Activated naive CD4-positive, alpha-beta T cell treated with anti-CD3 and anti-CD28 coated beads for 36 hours (primary cell): ENCODE results near the gene WFS1. TPM values are rescaled to one million over a fixed set of nuclear protein-coding genes. Genes with fewer than 3 reads are reported as not detected.

Source experiments
- CTCF ChIA-PET: fragments of 350-600 bp; sonication (Branson Sonifier 250); formaldehyde crosslinking; loops from one replicate; lab custom pipeline; 2021; ENCODE audit warnings: antibody characterized with exemption; lab: Charles Lee
- DNase-seq: peaks from one replicate; pipeline ENCODE4 v3.0.0-alpha.2; 2020
- H3K27ac Mint-ChIP-seq: one replicate; pipeline ENCODE4 v1.8.0; 2021; ENCODE audit warnings: mild to moderate bottlenecking, mixed read lengths
- H3K27me3 Mint-ChIP-seq: one replicate; pipeline ENCODE4 v1.8.0; 2021; ENCODE audit warnings: low read depth, mixed read lengths
- H3K36me3 Mint-ChIP-seq: one replicate; pipeline ENCODE4 v1.8.0; 2021; ENCODE audit warnings: low read depth, mixed read lengths
- H3K4me1 Mint-ChIP-seq: one replicate; pipeline ENCODE4 v1.8.0; 2021; ENCODE audit warnings: low read depth, mixed read lengths
- H3K4me3 Mint-ChIP-seq: one replicate; pipeline ENCODE4 v1.8.0; 2021; ENCODE audit warnings: mild to moderate bottlenecking, moderate library complexity, mixed read lengths
- H3K9me3 Mint-ChIP-seq: one replicate; pipeline ENCODE4 v1.8.0; 2021; ENCODE audit warnings: mixed read lengths
- intact Hi-C: fragments of 100-400 bp; cut with micrococcal nuclease; formaldehyde crosslinking; loops from one replicate; pipeline ENCODE4 v1.15.1; 2023
- total RNA-seq, 2 experiments: library from RNA; stranded (reverse); gene quantifications; one replicate each; pipeline ENCODE4 v1.2.3, GENCODE V29; 2021

Gene WFS1
- 1 to 10 TPM; 3.6 to 4.5 TPM for total RNA-seq

- H3K9me3 Mint-ChIP-seq = no peaks in the 10 kb centered on the region
- H3K27me3 Mint-ChIP-seq = peaks cover 2% of the 10 kb centered on the region
- CTCF ChIA-PET = interaction anchor here (0.6 to 0.9 kb wide), 3 partner anchors 19 to 61 kb away, joined by 3 to 4 read pairs (median 3); no protein-coding TSS in a partner anchor
Measured at GRCh38 chr4:6269616-6270511, at the start of gene WFS1. WFS1 (plus strand) TSS chr4:6269850; CDS start chr4:6277456, 7,606 bp downstream.

GRCh38 chr4:6221301-6221850 is 48.3 kb upstream of the WFS1 start:
- no peaks in the 10 kb centered on the region for H3K36me3 Mint-ChIP-seq
- intact Hi-C loops = no loop called here
- H3K9me3 Mint-ChIP-seq = peaks cover 3% of the 10 kb centered on the region
- CTCF ChIA-PET = interaction anchor here (0.6 kb wide), 1 partner anchor 864 kb away, joined by 3 read pairs; no protein-coding TSS in a partner anchor
- no peak overlapping the region for H3K27ac Mint-ChIP-seq
- H3K4me1 Mint-ChIP-seq = no peaks in the 10 kb centered on the region
- DNase-seq = no peak
- H3K27me3 Mint-ChIP-seq = peaks cover 56% of the 10 kb centered on the region
- H3K4me3 Mint-ChIP-seq = no peak overlapping the region

More at GRCh38 chr4:6269616-6270511, at the start of gene WFS1:
- H3K4me1 Mint-ChIP-seq = peaks cover 13% of the 10 kb centered on the region
- H3K36me3 Mint-ChIP-seq = no peaks in the 10 kb centered on the region
- H3K27ac Mint-ChIP-seq = no peak within 1 kb of the TSS
- DNase-seq = peak; percentile 98
- intact Hi-C loops = loop anchor here (2.0 to 5.0 kb wide), 3 partner anchors 292 to 513 kb away; partner anchors contain the start of genes KIAA0232 and MRFAP1
- peak within 1 kb of the TSS; percentile 75 for H3K4me3 Mint-ChIP-seq

- Mint-ChIP-seq H3K4me3 (no peak overlapping the region), H3K27ac (no peak overlapping the region), H3K4me1 (no peaks in the 10 kb centered on the region), H3K36me3 (no peaks in the 10 kb centered on the region), H3K27me3 (peaks cover 56% of the 10 kb centered on the region), H3K9me3 (peaks cover 3% of the 10 kb centered on the region)
- CTCF ChIA-PET = no interaction called here
- no peak for DNase-seq
- intact Hi-C loops = no loop called here
Measured at GRCh38 chr4:6221851-6222760, 47.5 kb upstream of the WFS1 start.

GRCh38 chr4:6222761-6223292 is 46.8 kb upstream of the WFS1 start:
- intact Hi-C loops = no loop called here
- H3K4me3 Mint-ChIP-seq = no peak overlapping the region
- no peak for DNase-seq

GRCh38 chr4:6224735-6225134 is 44.9 kb upstream of the WFS1 start:
- H3K27ac Mint-ChIP-seq = no peak overlapping the region
- peaks cover 45% of the 10 kb centered on the region for H3K27me3 Mint-ChIP-seq
- peaks cover 3% of the 10 kb centered on the region for H3K9me3 Mint-ChIP-seq
- no peaks in the 10 kb centered on the region for H3K4me1 Mint-ChIP-seq
- DNase-seq = no peak
- H3K4me3 Mint-ChIP-seq = no peak overlapping the region
- H3K36me3 Mint-ChIP-seq = no peaks in the 10 kb centered on the region
- intact Hi-C loops = no loop called here
- CTCF ChIA-PET = no interaction called here

More at GRCh38 chr4:6222761-6223292, 46.8 kb upstream of the WFS1 start:
- Mint-ChIP-seq H3K9me3 (peaks cover 3% of the 10 kb centered on the region), H3K4me1 (no peaks in the 10 kb centered on the region), H3K36me3 (no peaks in the 10 kb centered on the region), H3K27ac (no peak overlapping the region), H3K27me3 (peaks cover 56% of the 10 kb centered on the region)
- CTCF ChIA-PET = no interaction called here

GRCh38 chr4:6225469-6225868 is 44.2 kb upstream of the WFS1 start:
- H3K27ac Mint-ChIP-seq = no peak overlapping the region
- H3K4me3 Mint-ChIP-seq = no peak overlapping the region
- intact Hi-C loops = no loop called here
- no peaks in the 10 kb centered on the region for H3K36me3 Mint-ChIP-seq
- CTCF ChIA-PET = no interaction called here
- DNase-seq = peak; percentile 32
- peaks cover 40% of the 10 kb centered on the region for H3K27me3 Mint-ChIP-seq
- no peaks in the 10 kb centered on the region for H3K4me1 Mint-ChIP-seq
- H3K9me3 Mint-ChIP-seq = peaks cover 3% of the 10 kb centered on the region

- Mint-ChIP-seq H3K36me3 (no peaks in the 10 kb centered on the region), H3K4me1 (no peaks in the 10 kb centered on the region), H3K27ac (no peak overlapping the region), H3K4me3 (no peak overlapping the region), H3K27me3 (peaks cover 30% of the 10 kb centered on the region), H3K9me3 (peaks cover 3% of the 10 kb centered on the region)
- CTCF ChIA-PET = interaction anchor here (0.9 kb wide), 1 partner anchor 12 kb away, joined by 3 read pairs; no protein-coding TSS in a partner anchor
- intact Hi-C loops = no loop called here
- DNase-seq = no peak
Measured at GRCh38 chr4:6226506-6226905, 43.1 kb upstream of the WFS1 start.

- CTCF ChIA-PET = interaction anchor here (0.9 kb wide), 1 partner anchor 13 kb away, joined by 3 read pairs; no protein-coding TSS in a partner anchor
Measured at GRCh38 chr4:6227412-6228157, 42.1 kb upstream of the WFS1 start.

GRCh38 chr4:6228158-6229067 is 41.2 kb upstream of the WFS1 start:
- Mint-ChIP-seq H3K4me3 (no peak overlapping the region), H3K36me3 (no peaks in the 10 kb centered on the region), H3K27me3 (peaks cover 17% of the 10 kb centered on the region), H3K4me1 (no peaks in the 10 kb centered on the region), H3K9me3 (no peaks in the 10 kb centered on the region), H3K27ac (no peak overlapping the region)
- intact Hi-C loops = no loop called here
- CTCF ChIA-PET = no interaction called here
- no peak for DNase-seq

More at GRCh38 chr4:6227412-6228157, 42.1 kb upstream of the WFS1 start:
- Mint-ChIP-seq H3K36me3 (no peaks in the 10 kb centered on the region), H3K27me3 (peaks cover 26% of the 10 kb centered on the region), H3K4me3 (no peak overlapping the region), H3K9me3 (peaks cover 1% of the 10 kb centered on the region), H3K4me1 (no peaks in the 10 kb centered on the region), H3K27ac (no peak overlapping the region)
- no peak for DNase-seq
- intact Hi-C loops = no loop called here

- H3K27me3 Mint-ChIP-seq = peaks cover 16% of the 10 kb centered on the region
- intact Hi-C loops = no loop called here
- no peaks in the 10 kb centered on the region for H3K4me1 Mint-ChIP-seq
- H3K36me3 Mint-ChIP-seq = no peaks in the 10 kb centered on the region
- CTCF ChIA-PET = no interaction called here
- no peak overlapping the region for H3K4me3 Mint-ChIP-seq
- H3K27ac Mint-ChIP-seq = no peak overlapping the region
- no peak for DNase-seq
- no peaks in the 10 kb centered on the region for H3K9me3 Mint-ChIP-seq
Measured at GRCh38 chr4:6229095-6229494, 40.6 kb upstream of the WFS1 start.
